NB4 (cell line): ENCODE measurements around the gene CD226.
A peak's percentile ranks its signal among the peaks of the same experiment; 100 is the strongest.
"Not testable (repeated sequence)": the region's sequence is repeated elsewhere in the genome, so short reads cannot be mapped to it uniquely, and the experiment has no call there.

Experiments used
- DNase-seq: peaks from one replicate; pipeline ENCODE4 v3.0.0; 2010; ENCODE audit warnings: low read depth
- H3K4me3 ChIP-seq: one replicate; pipeline ENCODE4 v1.5.1; 2011; ENCODE audit warnings: mild to moderate bottlenecking, low read depth, low read length, moderate library complexity
- CTCF ChIP-seq: IDR thresholded peaks from one replicate; pipeline ENCODE4 v1.5.1; 2012; ENCODE audit warnings: low read depth, low read length
- MYC ChIP-seq: IDR thresholded peaks from 2 replicates; pipeline ENCODE4 v1.6.1; 2011; ENCODE audit warnings: low read depth, low read length
- POLR2A ChIP-seq: IDR thresholded peaks from 2 replicates; pipeline ENCODE4 v1.6.1; 2011; ENCODE audit warnings: mild to moderate bottlenecking; ENCODE audit not compliant: insufficient read length; ENCODE audit errors: extremely low read depth
- TF ChIP-seq, protein P1 (sequence below): IDR thresholded peaks from 2 replicates; pipeline ENCODE4 v1.6.1; 2011; ENCODE audit warnings: low read depth, low read length

Gene CD226

GRCh38 chr18:69978732-69979715, 31.4 kb upstream of the CD226 start:
- H3K4me3 ChIP-seq = no peak overlapping the region
- no peak for DNase-seq
- TF ChIP-seq POLR2A (no peak), MYC (no peak), CTCF (no peak)
- TF ChIP-seq, protein P1, sequence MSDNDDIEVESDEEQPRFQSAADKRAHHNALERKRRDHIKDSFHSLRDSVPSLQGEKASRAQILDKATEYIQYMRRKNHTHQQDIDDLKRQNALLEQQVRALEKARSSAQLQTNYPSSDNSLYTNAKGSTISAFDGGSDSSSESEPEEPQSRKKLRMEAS = no peak

DNA sequence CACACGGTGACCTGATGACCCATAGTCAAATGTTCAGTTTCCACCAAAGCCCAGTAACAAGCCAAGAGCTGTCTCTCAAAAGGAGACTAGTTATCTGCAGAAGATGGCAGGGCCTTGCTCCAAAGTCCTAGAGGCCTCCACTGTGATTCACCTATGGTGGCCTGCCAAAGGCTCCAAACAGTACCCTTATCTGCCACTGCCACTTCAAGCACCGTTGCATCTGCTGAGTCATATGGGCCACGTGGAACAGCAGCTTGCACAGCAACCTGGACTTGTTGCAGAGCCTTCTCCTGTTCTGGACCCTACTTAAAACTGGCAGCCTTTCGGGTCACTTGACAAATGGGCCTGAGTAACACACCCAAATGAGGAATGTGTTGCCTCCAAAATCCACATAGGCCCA, 27.6 kb upstream of the CD226 start:
- not testable (repeated sequence) for DNase-seq, H3K4me3 ChIP-seq

DNA sequence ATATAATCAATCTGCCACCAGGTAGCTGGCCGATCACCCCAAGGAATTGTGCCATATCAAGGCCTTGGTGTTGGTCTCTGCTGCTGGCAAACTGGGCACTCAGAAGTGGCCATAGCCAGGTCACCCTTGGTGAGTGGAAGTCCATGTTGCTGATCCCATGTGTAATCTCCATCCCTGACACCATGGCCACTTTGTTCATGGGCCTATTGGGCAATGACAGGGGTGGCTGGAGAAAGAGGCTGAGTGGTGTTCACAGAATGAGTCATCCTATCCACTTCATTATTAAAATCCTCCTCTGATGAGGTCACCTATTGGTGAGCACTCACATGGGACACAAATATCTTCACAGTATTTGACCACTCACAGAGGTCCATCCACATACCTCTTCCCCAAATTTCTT, 26.7 kb upstream of the CD226 start:
- DNase-seq = peak; percentile 11
- TF ChIP-seq MYC = no peak
- TF ChIP-seq CTCF = no peak
- no peak for TF ChIP-seq POLR2A
- TF ChIP-seq, protein P1 = no peak
- no peak overlapping the region for H3K4me3 ChIP-seq

DNA sequence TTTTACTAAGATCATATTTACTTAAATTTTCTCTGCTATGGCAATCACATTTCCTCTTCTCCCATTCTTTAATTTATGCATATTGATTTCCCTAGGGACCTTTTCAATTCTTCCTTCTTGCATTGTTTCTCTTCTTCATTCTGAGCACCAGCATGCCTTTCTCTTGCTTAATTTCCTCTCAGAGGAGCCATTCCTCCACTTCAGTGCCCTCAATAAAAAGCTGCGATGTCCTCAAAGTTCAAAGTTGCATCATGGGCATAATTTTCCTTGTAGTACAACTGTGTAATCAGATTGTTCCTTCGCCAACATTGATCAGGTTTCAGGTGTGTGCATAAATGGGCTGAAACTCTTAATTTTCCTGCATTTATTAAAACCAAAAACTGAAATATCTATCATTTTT, 21.8 kb upstream of the CD226 start:
- TF ChIP-seq MYC (no peak), CTCF (no peak), POLR2A (no peak)
- TF ChIP-seq, protein P1 = no peak
- peak; percentile 47 for DNase-seq
- no peak overlapping the region for H3K4me3 ChIP-seq

- no peak overlapping the region for H3K4me3 ChIP-seq
- no peak for TF ChIP-seq MYC
- no peak for TF ChIP-seq CTCF
- no peak for TF ChIP-seq POLR2A
- TF ChIP-seq, protein P1 = no peak
- DNase-seq = no peak
Observed at GRCh38 chr18:69968039-69968438, 20.4 kb upstream of the CD226 start.

DNA sequence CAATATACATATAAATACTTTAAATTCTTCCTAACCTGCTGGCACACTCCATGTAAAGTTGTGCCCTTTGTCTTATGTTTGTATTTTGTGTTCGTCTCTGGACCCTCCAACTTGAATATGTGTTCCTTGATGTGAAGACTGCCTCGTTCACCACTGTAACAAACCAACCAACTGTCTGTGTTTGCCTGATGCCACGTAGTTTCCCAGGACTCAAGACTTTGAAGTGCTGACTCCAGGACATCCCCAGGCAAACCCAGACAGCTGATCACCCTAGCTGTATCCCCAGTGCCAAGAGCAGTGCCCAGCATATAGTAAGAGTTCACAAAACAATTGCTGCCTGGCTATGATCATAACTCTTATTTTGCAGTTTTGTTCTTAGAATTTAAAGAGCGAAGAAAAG, 15.5 kb upstream of the CD226 start:
- TF ChIP-seq CTCF (no peak), MYC (no peak), POLR2A (no peak)
- TF ChIP-seq, protein P1 = no peak
- no peak overlapping the region for H3K4me3 ChIP-seq
- DNase-seq = no peak
